Panc1 (cell line): Measurements from ENCODE around the gene GNAQ.

ENCODE experiments used
- CTCF ChIP-seq: fragments of 450-650 bp; IDR thresholded peaks from 2 replicates; pipeline ENCODE4 v1.5.1; 2017; ENCODE audit warnings: mild to moderate bottlenecking
- TCF7L2 ChIP-seq: IDR thresholded peaks from 2 replicates; pipeline ENCODE4 v1.6.1; 2011; ENCODE audit warnings: mild to moderate bottlenecking, low read depth, low read length, inconsistent platforms

GRCh38 chr9:77679661-77680368 is 351.8 kb downstream of the GNAQ start:
- TF ChIP-seq TCF7L2, result no peak
- no peak for TF ChIP-seq CTCF
